Islet of Langerhans (tissue), 1 donor: ENCODE data around the gene ADAM23.

Source experiments
- FAIRE-seq: peaks from one replicate; lab custom pipeline; 2011; peaks lifted over from hg19 to GRCh38; lab: Jason Lieb, UNC

The ADAM23 gene

DNA sequence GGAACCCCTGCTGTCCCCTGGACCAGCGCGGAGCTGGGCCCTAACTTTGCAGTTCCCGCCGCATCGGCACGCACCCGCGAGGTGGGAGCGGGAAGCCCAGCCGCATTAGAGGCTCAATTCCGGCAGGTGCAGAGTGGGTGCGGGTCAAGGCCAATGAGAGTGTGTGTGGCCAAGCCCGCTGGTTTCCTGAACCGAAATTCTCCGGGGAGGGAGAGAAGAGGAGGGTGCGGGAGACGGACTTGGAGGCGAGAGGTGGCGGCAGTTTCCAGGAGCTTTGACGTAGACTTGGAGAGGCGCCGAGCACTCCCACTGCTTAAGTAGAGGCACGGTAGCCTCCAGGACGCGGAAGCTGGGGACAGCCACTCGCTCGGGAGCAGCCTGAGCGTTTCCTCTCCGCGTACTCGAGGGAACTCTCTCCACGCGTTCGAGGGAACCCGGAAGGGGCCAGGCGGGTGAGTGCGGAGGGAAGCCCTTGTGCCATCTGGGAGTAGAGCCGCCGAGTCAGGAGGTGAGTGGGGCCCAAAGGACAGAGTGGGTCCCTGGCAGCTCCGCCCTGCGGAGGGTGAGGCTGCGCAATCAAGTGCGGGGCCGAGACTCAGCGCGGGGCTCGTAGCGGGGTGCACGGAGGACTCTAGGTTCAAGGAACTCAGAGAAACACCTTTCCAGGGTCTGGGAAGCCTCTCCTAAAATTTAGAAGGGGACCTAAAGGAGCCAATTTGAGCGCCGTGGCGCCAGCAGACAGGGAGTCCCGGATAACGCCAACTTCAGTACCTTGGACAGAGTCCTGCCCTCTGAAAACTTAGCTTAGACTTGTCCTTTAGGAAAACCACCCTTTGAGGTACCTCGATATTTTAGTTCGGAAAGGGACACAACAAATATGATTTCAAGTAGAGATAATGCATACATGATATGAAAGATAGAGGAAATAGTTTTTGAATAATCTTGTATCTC lies 199.0 kb downstream of the ADAM23 start, which contains the start of gene FAM237A:
TSS of gene FAM237A (plus strand) at position 413 of the 951 bp plus-strand sequence. CDS start 1,750 bp downstream, outside the sequence.
- FAIRE-seq, result no peak

DNA sequence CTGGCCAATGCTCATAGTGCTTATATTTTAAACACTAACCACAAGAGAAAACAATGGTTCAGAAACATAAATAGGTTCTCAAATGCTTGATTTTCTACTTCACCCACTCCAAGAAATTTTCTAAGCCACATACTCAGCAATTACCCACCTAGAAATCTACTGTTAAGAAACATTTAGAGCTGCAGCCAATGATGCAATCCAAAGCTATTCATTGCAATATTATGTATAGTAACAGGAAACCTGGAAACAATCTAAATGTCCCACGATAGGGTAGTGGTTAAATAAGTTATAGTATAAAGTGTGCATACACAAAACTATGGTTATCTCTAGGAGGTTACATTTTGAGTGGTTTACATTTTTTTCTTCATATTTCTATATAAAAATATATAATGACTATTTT lies 204.7 kb downstream of the ADAM23 start:
- FAIRE-seq, result no peak

DNA sequence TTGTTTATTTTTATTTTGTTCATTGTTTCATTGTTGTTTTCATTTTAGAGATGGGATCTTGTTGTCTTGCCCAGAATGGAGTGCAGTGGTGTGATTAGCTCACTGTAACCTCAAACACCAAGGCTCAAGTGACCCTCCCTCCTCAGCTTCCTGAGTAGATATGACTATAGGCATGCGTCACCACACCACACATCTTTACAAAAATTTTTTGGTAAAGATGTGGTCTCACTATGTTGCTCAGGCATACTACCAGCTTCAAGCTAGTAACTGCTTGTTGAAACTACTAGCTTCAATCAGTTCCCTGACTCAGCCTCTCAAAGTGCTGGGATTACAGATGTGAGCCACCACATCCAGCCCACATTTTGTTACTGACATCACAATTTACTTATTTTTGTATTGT lies 213.8 kb downstream of the ADAM23 start:
- FAIRE-seq, result no peak

- no peak for FAIRE-seq
Measured at GRCh38 chr2:206665251-206665650, 221.9 kb downstream of the ADAM23 start.
